Activated CD8-positive, alpha-beta memory T cell treated with anti-CD3 and anti-CD28 coated beads for 24 hours (primary cell): ENCODE results near the gene FXYD5.

Experiments
- DNase-seq: peaks from one replicate; pipeline ENCODE4 v3.0.0-alpha.2; 2020

FXYD5 gene

DNA sequence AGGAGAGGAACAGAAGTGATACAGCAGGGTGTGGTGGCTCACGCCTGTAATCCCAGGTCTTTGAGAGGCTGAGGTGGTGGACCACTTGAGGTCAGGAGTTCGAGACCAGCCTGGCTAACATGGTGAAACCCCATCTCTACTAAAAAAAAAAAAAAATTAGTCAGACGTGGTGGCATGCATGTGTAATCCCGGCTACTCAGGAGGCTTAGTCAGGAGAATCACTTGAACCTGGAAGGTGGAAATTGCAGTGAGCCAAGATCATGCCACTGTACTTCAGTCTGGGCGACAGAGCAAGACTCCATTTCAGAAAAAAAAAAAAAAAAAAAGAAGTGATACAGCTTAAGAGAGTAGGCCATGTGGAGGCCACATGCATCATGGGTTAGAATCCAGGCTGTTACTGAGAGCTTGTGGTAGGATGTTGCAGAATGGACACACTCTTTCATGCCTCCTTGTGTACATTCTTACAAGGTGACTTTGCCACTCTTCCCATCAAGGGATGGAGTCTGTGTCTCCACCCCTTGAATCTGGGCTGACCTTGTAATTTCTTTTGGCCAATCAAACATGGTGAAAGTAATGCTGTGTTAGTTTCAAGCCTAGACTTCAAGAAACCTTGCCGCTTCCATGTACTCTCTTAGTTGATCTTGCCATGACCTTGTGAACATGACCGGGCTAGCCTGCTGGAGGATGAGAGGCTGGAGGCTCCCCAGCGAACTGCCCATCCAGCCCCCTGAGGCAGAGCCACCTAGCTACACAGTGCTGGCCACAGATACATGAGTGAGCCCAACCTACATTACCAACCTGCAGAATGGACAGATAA is 61.7 kb downstream of the FXYD5 start:
- no peak for DNase-seq

- peak; percentile 63 for DNase-seq
Observed at GRCh38 chr19:35216833-35217648, 62.5 kb downstream of the FXYD5 start.

- peak; percentile 19 for DNase-seq
Observed at GRCh38 chr19:35217649-35217990, 63.1 kb downstream of the FXYD5 start.

- DNase-seq: no peak
Observed at GRCh38 chr19:35219008-35219407, 64.5 kb downstream of the FXYD5 start.
